Calu3 (cell line): ENCODE results near the gene DAAM1. TPM values are rescaled to one million over a fixed set of nuclear protein-coding genes. Genes with fewer than 3 reads are reported as not detected.

ENCODE experiments used
- BruUV-seq: library from RNA; stranded (reverse); fragments of 400-500 nt; replicated peaks from 2 replicates; lab custom pipeline; 2021; lab: Mats Ljungman, UMichigan
- CTCF ChIA-PET: fragments of 300-600 bp; sonication (Branson Sonifier 250); formaldehyde crosslinking; loops from one replicate; lab custom pipeline; 2022; ENCODE audit warnings: antibody characterized with exemption; lab: Charles Lee
- DNase-seq: peaks from one replicate; pipeline ENCODE4 v3.0.0; 2022
- H3K27ac Mint-ChIP-seq: one replicate; pipeline ENCODE4 v1.8.0; 2022; ENCODE audit warnings: mixed read lengths; ENCODE audit not compliant: unreplicated experiment
- H3K27me3 Mint-ChIP-seq: one replicate; pipeline ENCODE4 v1.8.0; 2022; ENCODE audit warnings: mixed read lengths; ENCODE audit not compliant: unreplicated experiment
- H3K36me3 Mint-ChIP-seq: one replicate; pipeline ENCODE4 v1.8.0; 2022; ENCODE audit warnings: mild to moderate bottlenecking, moderate library complexity, mixed read lengths; ENCODE audit not compliant: insufficient read depth, unreplicated experiment
- H3K4me1 Mint-ChIP-seq: one replicate; pipeline ENCODE4 v1.8.0; 2022; ENCODE audit warnings: mild to moderate bottlenecking, low read depth, mixed read lengths; ENCODE audit not compliant: unreplicated experiment
- H3K4me3 Mint-ChIP-seq: one replicate; pipeline ENCODE4 v1.8.0; 2022; ENCODE audit warnings: mild to moderate bottlenecking, low read depth, moderate library complexity, mixed read lengths; ENCODE audit not compliant: unreplicated experiment
- H3K9me3 Mint-ChIP-seq: one replicate; pipeline ENCODE4 v1.8.0; 2022; ENCODE audit warnings: low read depth, mixed read lengths; ENCODE audit not compliant: unreplicated experiment
- CTCF ChIP-seq: fragments of 200-600 bp; IDR thresholded peaks from one replicate; pipeline ENCODE4 v1.8.0; 2022; ENCODE audit warnings: antibody characterized with exemption; ENCODE audit not compliant: unreplicated experiment
- intact Hi-C: fragments of 100-400 bp; cut with micrococcal nuclease; formaldehyde crosslinking; loops from one replicate; pipeline ENCODE4 v1.10.0; 2022; ENCODE audit not compliant: unreplicated experiment
- total RNA-seq: library from RNA; stranded (reverse); gene quantifications from 2 replicates; pipeline ENCODE4 v1.2.3, GENCODE V29; 2022

The DAAM1 gene
- total RNA-seq, 1 experiment from 2014 or later, result 28.9 TPM

- intact Hi-C loops, result loop anchor here (2.0 to 5.0 kb wide), 4 partner anchors 23 to 257 kb away; no protein-coding TSS in a partner anchor
- CTCF ChIA-PET, result interaction anchor here (0.6 kb wide), 1 partner anchor 12 kb away, joined by 3 read pairs; no protein-coding TSS in a partner anchor
- Mint-ChIP-seq H3K9me3 (no peaks in the 10 kb centered on the region), H3K4me3 (no peak overlapping the region), H3K27me3 (peaks cover 36% of the 10 kb centered on the region), H3K4me1 (no peaks in the 10 kb centered on the region), H3K36me3 (peaks cover 32% of the 10 kb centered on the region), H3K27ac (no peak overlapping the region)
- no TSS peak for BruUV-seq
- no peak for TF ChIP-seq CTCF
- DNase-seq, result no peak
These were observed 2.8 kb upstream of the DAAM1 start for GRCh38 chr14:59185676-59186075.

GRCh38 chr14:59186306-59186705 is 2.2 kb upstream of the DAAM1 start:
- no peak for DNase-seq
- TF ChIP-seq CTCF, result no peak
- Mint-ChIP-seq H3K4me3 (no peak overlapping the region), H3K4me1 (no peaks in the 10 kb centered on the region), H3K27me3 (peaks cover 36% of the 10 kb centered on the region), H3K36me3 (peaks cover 32% of the 10 kb centered on the region), H3K9me3 (no peaks in the 10 kb centered on the region), H3K27ac (no peak overlapping the region)
- intact Hi-C loops, result loop anchor here (2.0 to 5.0 kb wide), 4 partner anchors 24 to 256 kb away; no protein-coding TSS in a partner anchor
- BruUV-seq, result no TSS peak
- CTCF ChIA-PET, result interaction anchor here (0.5 kb wide), 1 partner anchor 34 kb away, joined by 6 read pairs; no protein-coding TSS in a partner anchor

GRCh38 chr14:59187118-59187517 is 1.3 kb upstream of the DAAM1 start:
- H3K9me3 Mint-ChIP-seq, result no peaks in the 10 kb centered on the region
- TF ChIP-seq CTCF, result no peak
- H3K36me3 Mint-ChIP-seq, result peaks cover 32% of the 10 kb centered on the region
- DNase-seq, result no peak
- H3K4me1 Mint-ChIP-seq, result peaks cover 8% of the 10 kb centered on the region
- BruUV-seq, result no TSS peak
- CTCF ChIA-PET, result interaction anchor here (0.5 kb wide), 1 partner anchor 35 kb away, joined by 6 read pairs; no protein-coding TSS in a partner anchor
- peak overlapping the region; percentile 97 for H3K4me3 Mint-ChIP-seq
- no peak overlapping the region for H3K27ac Mint-ChIP-seq
- H3K27me3 Mint-ChIP-seq, result peaks cover 36% of the 10 kb centered on the region
- intact Hi-C loops, result loop anchor here (2.0 to 5.0 kb wide), 4 partner anchors 24 to 255 kb away; no protein-coding TSS in a partner anchor

GRCh38 chr14:59187802-59188460 is 536 bp upstream of the DAAM1 start:
- Mint-ChIP-seq H3K9me3 (no peaks in the 10 kb centered on the region), H3K4me1 (peaks cover 10% of the 10 kb centered on the region), H3K36me3 (peaks cover 32% of the 10 kb centered on the region), H3K4me3 (peak overlapping the region; percentile 97), H3K27me3 (peaks cover 36% of the 10 kb centered on the region), H3K27ac (peak overlapping the region; percentile 27)
- no peak for DNase-seq
- TSS peak; percentile 89 for BruUV-seq
- intact Hi-C loops, result loop anchor here (1.0 to 5.0 kb wide), 6 partner anchors 25 to 254 kb away; no protein-coding TSS in a partner anchor
- CTCF ChIA-PET, result interaction anchor here (0.6 to 1.8 kb wide), 2 partner anchors 210 to 297 kb away, joined by 5 to 7 read pairs; partner anchors contain the start of genes JKAMP and L3HYPDH
- TF ChIP-seq CTCF, result no peak
